WTC11 (cell line): ENCODE measurements around the gene PROK1.

ENCODE experiments used
- ATF1 ChIP-seq: sonication (generic); formaldehyde crosslinking; IDR thresholded peaks from 2 replicates; pipeline ENCODE4 v1.8.1; 2023; ENCODE audit warnings: mild to moderate bottlenecking, moderate library complexity, missing genetic modification reagents
- ELF4 ChIP-seq: sonication (generic); formaldehyde crosslinking; IDR thresholded peaks from 2 replicates; pipeline ENCODE4 v1.8.1; 2022; ENCODE audit warnings: low read depth, mild to moderate bottlenecking, moderate library complexity, missing genetic modification reagents
- IRF2 ChIP-seq: sonication (generic); formaldehyde crosslinking; IDR thresholded peaks from 2 replicates; pipeline ENCODE4 v1.8.0; 2022; ENCODE audit warnings: low read depth, missing genetic modification reagents, borderline replicate concordance
- NFE2L1 ChIP-seq: sonication (generic); formaldehyde crosslinking; IDR thresholded peaks from 2 replicates; pipeline ENCODE4 v1.8.1; 2023; ENCODE audit warnings: missing genetic modification reagents
- SMAD3 ChIP-seq: sonication (generic); formaldehyde crosslinking; IDR thresholded peaks from 2 replicates; pipeline ENCODE4 v1.8.0; 2022; ENCODE audit warnings: missing genetic modification reagents, mild to moderate bottlenecking, borderline replicate concordance
- TF ChIP-seq, protein P1 (sequence below): fragments of 250-450 bp; sonication (Bioruptor Pico); IDR thresholded peaks from 2 replicates; pipeline ENCODE4 v1.9.0; 2021; ENCODE audit warnings: mild to moderate bottlenecking, borderline replicate concordance
- TF ChIP-seq, protein P2 (sequence below): fragments of 250-450 bp; sonication (Bioruptor Pico); IDR thresholded peaks from 2 replicates; pipeline ENCODE4 v1.9.0; 2021; ENCODE audit warnings: moderate library complexity, mild to moderate bottlenecking, inconsistent platforms, borderline replicate concordance
- TF ChIP-seq, protein P3 (sequence below): fragments of 200-600 bp; IDR thresholded peaks from 2 replicates; pipeline ENCODE4 v1.8.0; 2022; ENCODE audit warnings: antibody characterized with exemption

DNA sequence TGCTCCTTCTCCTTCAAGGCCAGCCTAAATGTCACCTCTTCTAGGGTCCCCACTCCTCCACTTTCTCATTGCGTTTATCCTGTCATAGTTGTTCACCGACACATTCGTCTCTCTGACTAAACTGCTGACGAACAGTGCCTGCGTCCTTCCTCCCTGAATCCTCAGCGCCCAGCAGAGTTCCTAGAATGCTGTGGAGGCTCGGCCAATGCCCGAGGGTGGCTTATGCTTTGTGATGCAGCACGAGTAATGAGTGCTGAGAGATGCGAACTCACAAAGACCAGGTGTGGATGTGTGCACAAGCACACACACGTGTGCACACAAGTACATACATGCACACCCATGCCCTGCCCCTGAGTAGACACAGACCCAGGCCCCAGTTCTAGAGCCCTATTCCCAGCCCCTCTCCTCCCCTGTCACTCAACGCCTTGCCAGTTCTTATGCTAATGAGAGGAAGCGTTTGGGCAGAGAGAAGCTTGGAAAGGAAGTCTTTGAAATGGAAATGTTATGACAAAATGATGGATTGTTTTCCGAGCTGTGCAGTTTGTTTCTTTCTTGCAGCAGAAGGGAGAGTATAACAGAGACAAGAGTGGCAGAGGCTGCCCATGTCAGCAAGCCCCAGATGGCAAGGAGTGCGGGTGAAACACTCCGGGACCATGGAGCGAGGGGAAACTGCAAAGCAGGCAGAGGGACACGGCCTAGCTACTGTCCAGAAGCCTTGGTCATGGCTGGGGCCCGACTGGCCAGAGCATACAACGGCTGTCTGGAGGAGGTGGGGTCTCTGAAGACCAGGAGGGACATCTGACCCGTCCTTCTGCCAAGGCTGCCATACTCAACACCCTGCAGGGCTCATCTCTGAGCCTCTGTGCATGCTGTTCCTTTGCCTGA, 43.8 kb downstream of the PROK1 start:
- no peak for TF ChIP-seq IRF2 (CRISPR knock-in tag)
- TF ChIP-seq, protein P1, sequence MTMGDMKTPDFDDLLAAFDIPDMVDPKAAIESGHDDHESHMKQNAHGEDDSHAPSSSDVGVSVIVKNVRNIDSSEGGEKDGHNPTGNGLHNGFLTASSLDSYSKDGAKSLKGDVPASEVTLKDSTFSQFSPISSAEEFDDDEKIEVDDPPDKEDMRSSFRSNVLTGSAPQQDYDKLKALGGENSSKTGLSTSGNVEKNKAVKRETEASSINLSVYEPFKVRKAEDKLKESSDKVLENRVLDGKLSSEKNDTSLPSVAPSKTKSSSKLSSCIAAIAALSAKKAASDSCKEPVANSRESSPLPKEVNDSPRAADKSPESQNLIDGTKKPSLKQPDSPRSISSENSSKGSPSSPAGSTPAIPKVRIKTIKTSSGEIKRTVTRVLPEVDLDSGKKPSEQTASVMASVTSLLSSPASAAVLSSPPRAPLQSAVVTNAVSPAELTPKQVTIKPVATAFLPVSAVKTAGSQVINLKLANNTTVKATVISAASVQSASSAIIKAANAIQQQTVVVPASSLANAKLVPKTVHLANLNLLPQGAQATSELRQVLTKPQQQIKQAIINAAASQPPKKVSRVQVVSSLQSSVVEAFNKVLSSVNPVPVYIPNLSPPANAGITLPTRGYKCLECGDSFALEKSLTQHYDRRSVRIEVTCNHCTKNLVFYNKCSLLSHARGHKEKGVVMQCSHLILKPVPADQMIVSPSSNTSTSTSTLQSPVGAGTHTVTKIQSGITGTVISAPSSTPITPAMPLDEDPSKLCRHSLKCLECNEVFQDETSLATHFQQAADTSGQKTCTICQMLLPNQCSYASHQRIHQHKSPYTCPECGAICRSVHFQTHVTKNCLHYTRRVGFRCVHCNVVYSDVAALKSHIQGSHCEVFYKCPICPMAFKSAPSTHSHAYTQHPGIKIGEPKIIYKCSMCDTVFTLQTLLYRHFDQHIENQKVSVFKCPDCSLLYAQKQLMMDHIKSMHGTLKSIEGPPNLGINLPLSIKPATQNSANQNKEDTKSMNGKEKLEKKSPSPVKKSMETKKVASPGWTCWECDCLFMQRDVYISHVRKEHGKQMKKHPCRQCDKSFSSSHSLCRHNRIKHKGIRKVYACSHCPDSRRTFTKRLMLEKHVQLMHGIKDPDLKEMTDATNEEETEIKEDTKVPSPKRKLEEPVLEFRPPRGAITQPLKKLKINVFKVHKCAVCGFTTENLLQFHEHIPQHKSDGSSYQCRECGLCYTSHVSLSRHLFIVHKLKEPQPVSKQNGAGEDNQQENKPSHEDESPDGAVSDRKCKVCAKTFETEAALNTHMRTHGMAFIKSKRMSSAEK = no peak
- TF ChIP-seq, protein P2, sequence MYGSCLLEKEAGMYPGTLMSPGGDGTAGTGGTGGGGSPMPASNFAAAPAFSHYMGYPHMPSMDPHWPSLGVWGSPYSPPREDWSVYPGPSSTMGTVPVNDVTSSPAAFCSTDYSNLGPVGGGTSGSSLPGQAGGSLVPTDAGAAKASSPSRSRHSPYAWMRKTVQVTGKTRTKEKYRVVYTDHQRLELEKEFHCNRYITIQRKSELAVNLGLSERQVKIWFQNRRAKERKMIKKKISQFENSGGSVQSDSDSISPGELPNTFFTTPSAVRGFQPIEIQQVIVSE (CRISPR knock-in tag) = no peak
- TF ChIP-seq, protein P3, sequence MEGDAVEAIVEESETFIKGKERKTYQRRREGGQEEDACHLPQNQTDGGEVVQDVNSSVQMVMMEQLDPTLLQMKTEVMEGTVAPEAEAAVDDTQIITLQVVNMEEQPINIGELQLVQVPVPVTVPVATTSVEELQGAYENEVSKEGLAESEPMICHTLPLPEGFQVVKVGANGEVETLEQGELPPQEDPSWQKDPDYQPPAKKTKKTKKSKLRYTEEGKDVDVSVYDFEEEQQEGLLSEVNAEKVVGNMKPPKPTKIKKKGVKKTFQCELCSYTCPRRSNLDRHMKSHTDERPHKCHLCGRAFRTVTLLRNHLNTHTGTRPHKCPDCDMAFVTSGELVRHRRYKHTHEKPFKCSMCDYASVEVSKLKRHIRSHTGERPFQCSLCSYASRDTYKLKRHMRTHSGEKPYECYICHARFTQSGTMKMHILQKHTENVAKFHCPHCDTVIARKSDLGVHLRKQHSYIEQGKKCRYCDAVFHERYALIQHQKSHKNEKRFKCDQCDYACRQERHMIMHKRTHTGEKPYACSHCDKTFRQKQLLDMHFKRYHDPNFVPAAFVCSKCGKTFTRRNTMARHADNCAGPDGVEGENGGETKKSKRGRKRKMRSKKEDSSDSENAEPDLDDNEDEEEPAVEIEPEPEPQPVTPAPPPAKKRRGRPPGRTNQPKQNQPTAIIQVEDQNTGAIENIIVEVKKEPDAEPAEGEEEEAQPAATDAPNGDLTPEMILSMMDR = no peak
- no peak for TF ChIP-seq ELF4
- no peak for TF ChIP-seq ATF1
- no peak for TF ChIP-seq SMAD3
- no peak for TF ChIP-seq NFE2L1 (CRISPR knock-in tag)
